ENCODE results near the gene SENP8.
"Not testable (repeated sequence)": the region's sequence is repeated elsewhere in the genome, so short reads cannot be mapped to it uniquely, and the experiment has no call there.

SENP8 gene

DNA sequence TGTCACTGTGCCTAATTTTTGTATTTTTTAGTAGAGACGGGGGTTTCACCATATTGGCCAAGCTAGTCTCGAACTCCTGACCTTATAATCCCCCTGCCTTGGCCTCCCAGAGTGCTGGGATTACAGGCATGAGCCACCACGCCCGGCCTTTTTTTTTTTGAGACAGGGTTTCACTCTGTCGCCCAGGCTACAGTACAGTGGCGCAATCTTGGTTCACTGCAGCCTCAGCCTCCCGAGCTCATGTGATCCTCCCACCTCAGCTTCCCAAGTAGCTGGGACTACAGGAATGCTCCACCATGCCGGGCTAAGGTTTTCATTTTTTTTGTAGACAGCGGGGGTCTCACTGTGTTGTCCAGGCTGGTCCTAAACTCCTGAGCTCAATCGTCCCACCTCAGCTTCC lies 53.8 kb downstream of the SENP8 start:
- H3K27me3 ChIP-seq (ENCODE audit: control insufficient read depth, insufficient read depth, low read length); H3K4me1 ChIP-seq (ENCODE audit: control insufficient read depth, low read depth, low read length): not testable (repeated sequence)

DNA sequence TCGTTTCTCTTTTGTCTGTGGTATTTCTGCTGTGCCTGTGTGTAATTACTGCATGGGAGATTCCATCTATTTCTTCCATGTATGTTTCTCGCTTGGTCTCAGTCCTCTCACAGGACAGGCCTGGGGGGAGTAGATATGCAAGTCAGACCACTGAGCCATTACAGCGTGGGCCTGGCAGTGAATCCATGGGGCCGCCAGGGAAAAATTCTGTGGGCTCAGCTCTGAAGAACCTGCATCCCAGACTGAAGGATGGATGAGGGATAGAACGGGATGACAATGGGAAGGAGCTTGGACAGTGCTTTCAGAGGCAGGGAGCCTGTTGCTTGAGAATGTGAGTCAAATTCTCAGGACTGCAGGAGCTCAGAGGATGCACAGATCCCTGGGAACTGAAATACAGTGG lies 54.6 kb downstream of the SENP8 start:
- Histone ChIP-seq H3K4me1 (ENCODE audit: control insufficient read depth, low read depth, low read length) (peaks cover 4% of the 10 kb centered on the region), H3K9me3 (ENCODE audit: control insufficient read depth, low read depth, low read length) (no peaks in the 10 kb centered on the region), H3K27ac (ENCODE audit: low read length) (no peak overlapping the region), H3K27me3 (ENCODE audit: control insufficient read depth, insufficient read depth, low read length) (no peaks in the 10 kb centered on the region), H3K36me3 (ENCODE audit: control insufficient read depth, low read depth, low read length) (no peaks in the 10 kb centered on the region), H3K4me3 (ENCODE audit: low read length) (no peak overlapping the region), H3K9ac (ENCODE audit: low read length) (no peak overlapping the region)

More for the DNA sequence above, 53.8 kb downstream of the SENP8 start:
- not testable (repeated sequence) for H3K27ac ChIP-seq (ENCODE audit: low read length); H3K4me3 ChIP-seq (ENCODE audit: low read length); H3K36me3 ChIP-seq (ENCODE audit: control insufficient read depth, low read depth, low read length); H3K9me3 ChIP-seq (ENCODE audit: control insufficient read depth, low read depth, low read length); H3K9ac ChIP-seq (ENCODE audit: low read length)

DNA sequence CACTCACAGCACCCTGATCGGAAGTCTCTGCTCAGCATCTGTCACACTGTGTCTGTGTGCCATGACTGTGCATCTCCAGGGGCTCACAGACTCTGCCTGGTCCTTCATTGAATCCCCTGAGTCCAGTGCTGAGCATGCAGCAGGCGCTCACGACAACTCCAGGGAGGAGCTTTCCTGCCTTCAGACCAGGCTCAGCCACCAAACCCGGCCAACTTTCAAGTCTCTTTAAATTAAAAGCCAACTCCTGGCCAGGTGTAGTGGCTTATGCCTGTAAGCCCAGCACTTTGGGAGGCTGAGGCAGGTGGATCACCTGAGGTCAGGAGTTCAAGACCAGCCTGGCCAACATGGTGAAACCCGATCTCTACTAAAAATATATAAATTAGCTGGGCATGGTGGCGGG lies 55.2 kb downstream of the SENP8 start:
- no peaks in the 10 kb centered on the region for H3K27me3 ChIP-seq (ENCODE audit: control insufficient read depth, insufficient read depth, low read length)
- no peak overlapping the region for H3K27ac ChIP-seq (ENCODE audit: low read length)
- H3K4me1 ChIP-seq (ENCODE audit: control insufficient read depth, low read depth, low read length) = peaks cover 3% of the 10 kb centered on the region
- H3K9me3 ChIP-seq (ENCODE audit: control insufficient read depth, low read depth, low read length) = no peaks in the 10 kb centered on the region
- H3K36me3 ChIP-seq (ENCODE audit: control insufficient read depth, low read depth, low read length) = no peaks in the 10 kb centered on the region
- no peak overlapping the region for H3K4me3 ChIP-seq (ENCODE audit: low read length)
- no peak overlapping the region for H3K9ac ChIP-seq (ENCODE audit: low read length)

DNA sequence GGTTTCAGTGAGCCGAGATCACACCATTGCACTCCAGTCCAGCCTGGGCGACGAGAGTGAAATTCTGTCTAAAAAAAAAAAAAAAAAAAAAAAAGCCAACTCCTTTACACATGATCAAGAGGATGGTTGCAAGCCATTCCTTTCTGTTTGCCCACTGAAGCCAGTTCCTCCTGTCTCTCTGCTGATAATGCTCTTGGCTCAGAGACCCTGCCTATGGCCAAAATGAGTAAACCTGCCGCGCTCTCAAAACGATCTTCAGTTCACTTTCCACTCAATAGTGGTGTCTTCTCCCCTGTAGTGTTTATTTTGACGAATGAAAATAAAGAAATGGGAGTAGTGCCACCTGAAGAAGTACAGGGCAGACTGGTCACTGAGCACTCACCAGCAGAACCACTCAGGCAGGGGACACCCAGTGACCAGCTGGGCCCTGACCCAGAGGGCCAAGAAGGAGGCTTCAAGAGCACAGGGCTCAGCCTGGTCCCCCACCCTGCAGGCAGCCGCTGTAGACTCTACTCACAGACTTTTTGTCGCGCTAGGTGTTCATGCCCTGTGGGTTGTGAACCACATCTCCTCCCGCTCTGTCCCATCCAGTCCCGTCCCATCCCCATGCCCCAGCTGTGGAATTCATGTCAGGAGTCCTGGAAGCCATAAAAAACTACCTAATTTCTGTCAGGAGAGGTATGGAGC lies 55.8 kb downstream of the SENP8 start:
- Histone ChIP-seq H3K4me3 (ENCODE audit: low read length) (no peak overlapping the region), H3K27me3 (ENCODE audit: control insufficient read depth, insufficient read depth, low read length) (no peaks in the 10 kb centered on the region), H3K27ac (ENCODE audit: low read length) (no peak overlapping the region), H3K36me3 (ENCODE audit: control insufficient read depth, low read depth, low read length) (no peaks in the 10 kb centered on the region), H3K9me3 (ENCODE audit: control insufficient read depth, low read depth, low read length) (no peaks in the 10 kb centered on the region), H3K9ac (ENCODE audit: low read length) (no peak overlapping the region), H3K4me1 (ENCODE audit: control insufficient read depth, low read depth, low read length) (no peaks in the 10 kb centered on the region)

DNA sequence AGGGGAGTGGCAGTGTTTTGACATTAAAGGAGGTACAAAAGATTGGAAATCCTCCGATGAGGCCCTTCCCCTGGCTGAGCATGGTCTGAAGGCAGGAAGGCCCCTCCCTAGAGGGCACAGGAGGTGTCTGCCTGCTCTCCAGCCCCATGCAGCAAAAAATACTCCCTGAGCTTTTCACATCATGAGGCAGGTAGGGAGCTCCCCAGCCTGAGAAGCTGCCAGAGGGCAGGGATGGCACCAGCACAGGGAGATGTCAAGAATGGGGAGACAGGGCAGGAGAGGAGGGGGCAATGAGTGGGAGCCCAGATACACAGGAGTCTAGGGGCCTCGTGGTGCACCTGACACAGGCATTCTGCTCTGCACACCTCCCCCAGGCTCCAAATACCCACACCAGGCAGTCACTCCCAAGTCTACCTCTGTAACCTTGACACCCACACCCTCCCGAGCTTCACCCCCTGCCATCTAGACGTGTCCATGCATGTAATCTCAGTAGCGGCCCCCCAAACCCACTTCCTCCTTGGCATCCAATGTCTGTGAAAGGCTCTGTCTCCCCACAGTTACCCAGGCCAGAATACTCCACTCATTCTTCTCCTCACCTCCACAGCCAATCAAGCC lies 56.5 kb downstream of the SENP8 start:
- Histone ChIP-seq H3K4me3 (ENCODE audit: low read length) (no peak overlapping the region), H3K36me3 (ENCODE audit: control insufficient read depth, low read depth, low read length) (no peaks in the 10 kb centered on the region), H3K9me3 (ENCODE audit: control insufficient read depth, low read depth, low read length) (no peaks in the 10 kb centered on the region), H3K4me1 (ENCODE audit: control insufficient read depth, low read depth, low read length) (no peaks in the 10 kb centered on the region), H3K27me3 (ENCODE audit: control insufficient read depth, insufficient read depth, low read length) (no peaks in the 10 kb centered on the region), H3K9ac (ENCODE audit: low read length) (no peak overlapping the region), H3K27ac (ENCODE audit: low read length) (no peak overlapping the region)

DNA sequence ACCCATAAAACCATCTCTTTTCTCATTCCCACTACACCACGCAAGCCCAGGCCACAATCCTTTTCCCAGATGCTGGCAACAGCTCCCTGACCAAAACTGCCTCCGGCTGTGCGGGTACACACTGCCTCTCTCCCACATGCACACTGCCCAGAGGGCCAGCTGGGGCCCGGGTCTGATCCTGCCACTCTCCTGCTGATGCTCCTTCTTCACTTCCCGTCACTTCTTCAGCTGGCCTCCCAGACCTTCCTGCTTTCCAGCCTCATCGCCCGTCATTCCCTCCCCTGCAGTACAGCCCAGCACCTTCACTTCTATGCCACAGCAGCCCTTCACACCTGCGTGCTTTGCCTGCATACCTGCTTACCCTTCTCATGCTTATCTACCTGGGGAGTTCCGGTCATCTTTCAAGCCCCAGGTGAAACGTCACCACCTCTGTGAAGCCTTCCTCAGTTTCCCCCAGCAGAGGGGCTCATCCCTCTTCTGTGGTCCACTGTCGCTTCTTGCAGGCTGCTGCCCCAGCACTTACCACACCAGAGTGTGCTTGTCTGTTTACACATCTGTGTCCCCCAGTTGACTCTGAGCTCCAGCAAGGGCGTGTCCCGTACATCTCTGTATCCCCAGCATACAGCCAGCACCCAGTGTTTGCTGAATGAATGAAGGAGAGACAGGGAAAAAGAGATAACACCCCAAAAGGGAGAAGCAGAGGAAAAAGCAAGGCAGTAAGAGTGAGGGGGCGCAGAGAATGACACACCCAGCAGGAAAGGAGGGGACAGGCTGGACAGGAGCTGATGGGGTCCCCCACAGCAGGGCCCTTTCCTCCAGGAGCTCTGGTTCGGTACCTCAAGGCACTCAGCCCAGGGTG lies 57.2 kb downstream of the SENP8 start:
- Histone ChIP-seq H3K36me3 (ENCODE audit: control insufficient read depth, low read depth, low read length) (no peaks in the 10 kb centered on the region), H3K27me3 (ENCODE audit: control insufficient read depth, insufficient read depth, low read length) (no peaks in the 10 kb centered on the region), H3K9me3 (ENCODE audit: control insufficient read depth, low read depth, low read length) (no peaks in the 10 kb centered on the region), H3K9ac (ENCODE audit: low read length) (no peak overlapping the region), H3K4me3 (ENCODE audit: low read length) (no peak overlapping the region), H3K27ac (ENCODE audit: low read length) (no peak overlapping the region), H3K4me1 (ENCODE audit: control insufficient read depth, low read depth, low read length) (no peaks in the 10 kb centered on the region)

DNA sequence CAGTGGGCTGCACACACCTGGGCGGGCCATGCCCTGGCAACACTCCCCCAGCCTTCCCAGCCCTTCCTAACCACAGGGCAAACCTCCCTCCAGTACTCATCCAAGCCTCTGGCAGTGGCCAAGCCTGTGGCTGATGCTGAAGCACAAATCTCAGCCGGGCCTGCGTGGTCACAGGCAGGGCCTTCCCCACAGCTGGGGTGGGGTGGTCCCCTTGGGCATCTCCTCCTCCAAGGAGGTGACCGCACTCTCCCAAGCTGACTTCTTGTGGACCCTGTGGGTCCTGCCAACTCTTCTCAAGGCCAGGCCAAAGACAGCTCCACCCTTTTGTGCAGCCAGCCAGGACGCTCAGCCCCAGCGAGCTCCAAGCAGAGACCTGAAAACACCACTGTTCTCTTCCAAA lies 58.0 kb downstream of the SENP8 start:
- Histone ChIP-seq H3K9me3 (ENCODE audit: control insufficient read depth, low read depth, low read length) (no peaks in the 10 kb centered on the region), H3K27me3 (ENCODE audit: control insufficient read depth, insufficient read depth, low read length) (no peaks in the 10 kb centered on the region), H3K27ac (ENCODE audit: low read length) (no peak overlapping the region), H3K9ac (ENCODE audit: low read length) (no peak overlapping the region), H3K36me3 (ENCODE audit: control insufficient read depth, low read depth, low read length) (no peaks in the 10 kb centered on the region), H3K4me3 (ENCODE audit: low read length) (no peak overlapping the region), H3K4me1 (ENCODE audit: control insufficient read depth, low read depth, low read length) (no peaks in the 10 kb centered on the region)

DNA sequence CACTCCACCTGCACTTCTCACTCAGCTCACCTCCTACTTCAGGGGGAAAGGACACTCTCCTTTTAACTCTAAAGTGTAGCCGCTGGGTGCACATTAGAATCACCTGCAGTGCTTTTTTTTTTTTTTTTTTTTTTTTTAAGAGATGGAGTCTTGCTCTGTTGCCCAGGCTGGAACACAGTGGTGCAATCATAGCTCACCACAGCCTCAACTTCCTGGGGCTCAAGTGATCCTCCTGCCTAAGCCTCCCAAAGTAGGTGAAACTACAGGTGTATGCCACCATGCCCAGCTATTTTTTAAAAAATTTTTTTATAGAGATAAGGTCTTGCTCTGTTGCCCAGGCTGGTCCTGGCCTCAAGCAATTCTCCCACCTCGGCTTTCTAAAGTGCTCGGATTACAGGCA lies 58.5 kb downstream of the SENP8 start:
- no peak overlapping the region for H3K4me3 ChIP-seq (ENCODE audit: low read length)
- H3K27me3 ChIP-seq (ENCODE audit: control insufficient read depth, insufficient read depth, low read length) = no peaks in the 10 kb centered on the region
- no peak overlapping the region for H3K27ac ChIP-seq (ENCODE audit: low read length)
- no peak overlapping the region for H3K9ac ChIP-seq (ENCODE audit: low read length)
- H3K36me3 ChIP-seq (ENCODE audit: control insufficient read depth, low read depth, low read length) = no peaks in the 10 kb centered on the region
- H3K4me1 ChIP-seq (ENCODE audit: control insufficient read depth, low read depth, low read length) = no peaks in the 10 kb centered on the region
- no peaks in the 10 kb centered on the region for H3K9me3 ChIP-seq (ENCODE audit: control insufficient read depth, low read depth, low read length)

DNA sequence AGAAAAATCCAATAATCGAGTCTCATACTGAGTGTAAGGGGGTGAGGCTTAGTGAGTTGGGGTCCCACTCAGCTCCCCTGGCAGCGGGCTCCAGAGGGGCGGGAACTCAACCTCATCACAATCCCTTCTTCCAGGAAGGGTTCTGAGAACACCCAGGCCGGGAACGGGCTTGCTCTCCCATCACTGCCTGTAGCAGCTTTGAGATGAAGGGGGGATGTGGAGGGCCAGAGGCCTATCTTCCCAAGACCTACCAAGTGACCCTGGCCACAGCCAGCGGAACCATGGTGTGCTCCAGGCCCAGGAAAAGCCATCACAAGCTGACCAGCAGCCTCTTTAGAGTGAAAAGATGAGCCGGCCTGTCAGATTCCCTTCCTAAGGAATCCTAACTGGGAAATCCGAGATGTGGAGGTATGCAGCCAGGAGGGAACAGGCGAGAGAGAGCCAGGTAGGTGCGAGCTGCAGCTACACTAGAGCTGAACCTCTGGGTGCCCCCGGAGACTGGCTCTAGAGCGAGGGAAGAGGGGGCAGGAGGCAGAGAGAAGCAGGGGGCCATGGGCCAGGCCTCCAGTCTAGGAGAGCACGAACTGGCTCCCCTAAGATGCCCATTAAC lies 60.9 kb downstream of the SENP8 start:
- no peaks in the 10 kb centered on the region for H3K9me3 ChIP-seq (ENCODE audit: control insufficient read depth, low read depth, low read length)
- no peak overlapping the region for H3K4me3 ChIP-seq (ENCODE audit: low read length)
- no peaks in the 10 kb centered on the region for H3K36me3 ChIP-seq (ENCODE audit: control insufficient read depth, low read depth, low read length)
- H3K9ac ChIP-seq (ENCODE audit: low read length) = no peak overlapping the region
- no peaks in the 10 kb centered on the region for H3K4me1 ChIP-seq (ENCODE audit: control insufficient read depth, low read depth, low read length)
- H3K27ac ChIP-seq (ENCODE audit: low read length) = no peak overlapping the region
- peaks cover 8% of the 10 kb centered on the region for H3K27me3 ChIP-seq (ENCODE audit: control insufficient read depth, insufficient read depth, low read length)

DNA sequence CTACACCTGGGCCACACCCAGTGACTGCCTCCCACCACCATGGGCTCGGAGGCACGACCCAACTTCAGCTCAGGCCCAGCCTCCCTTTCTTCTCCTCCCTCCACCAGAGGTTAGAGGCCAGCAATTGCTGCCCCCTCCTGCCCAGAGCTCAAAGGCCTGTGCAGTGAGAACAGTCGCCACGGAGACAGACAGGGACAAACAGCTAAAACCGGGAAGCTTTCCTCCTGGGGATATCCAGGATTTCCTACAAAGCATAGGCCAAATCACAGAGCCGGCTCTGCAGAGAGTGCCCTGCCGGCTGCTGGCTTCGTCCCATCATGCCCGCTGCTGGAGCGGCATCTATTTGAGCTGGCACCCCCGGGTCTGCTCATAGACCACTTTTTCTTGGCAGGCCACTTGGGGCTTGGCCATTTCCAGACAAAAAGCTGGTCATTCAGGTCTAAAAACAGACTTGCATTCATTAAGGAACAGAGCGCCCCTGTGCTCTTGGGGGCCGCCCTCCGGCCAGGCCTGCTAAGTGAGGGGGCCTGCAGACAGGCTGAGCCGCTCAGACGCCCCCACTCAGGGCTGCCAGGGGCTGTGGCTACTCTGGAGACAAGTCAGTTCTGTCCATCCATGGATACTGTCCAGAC lies 61.9 kb downstream of the SENP8 start:
- H3K4me1 ChIP-seq (ENCODE audit: control insufficient read depth, low read depth, low read length) = peaks cover 3% of the 10 kb centered on the region
- H3K36me3 ChIP-seq (ENCODE audit: control insufficient read depth, low read depth, low read length) = no peaks in the 10 kb centered on the region
- H3K27ac ChIP-seq (ENCODE audit: low read length) = no peak overlapping the region
- H3K9me3 ChIP-seq (ENCODE audit: control insufficient read depth, low read depth, low read length) = no peaks in the 10 kb centered on the region
- H3K9ac ChIP-seq (ENCODE audit: low read length) = no peak overlapping the region
- H3K4me3 ChIP-seq (ENCODE audit: low read length) = no peak overlapping the region
- peaks cover 18% of the 10 kb centered on the region for H3K27me3 ChIP-seq (ENCODE audit: control insufficient read depth, insufficient read depth, low read length)

DNA sequence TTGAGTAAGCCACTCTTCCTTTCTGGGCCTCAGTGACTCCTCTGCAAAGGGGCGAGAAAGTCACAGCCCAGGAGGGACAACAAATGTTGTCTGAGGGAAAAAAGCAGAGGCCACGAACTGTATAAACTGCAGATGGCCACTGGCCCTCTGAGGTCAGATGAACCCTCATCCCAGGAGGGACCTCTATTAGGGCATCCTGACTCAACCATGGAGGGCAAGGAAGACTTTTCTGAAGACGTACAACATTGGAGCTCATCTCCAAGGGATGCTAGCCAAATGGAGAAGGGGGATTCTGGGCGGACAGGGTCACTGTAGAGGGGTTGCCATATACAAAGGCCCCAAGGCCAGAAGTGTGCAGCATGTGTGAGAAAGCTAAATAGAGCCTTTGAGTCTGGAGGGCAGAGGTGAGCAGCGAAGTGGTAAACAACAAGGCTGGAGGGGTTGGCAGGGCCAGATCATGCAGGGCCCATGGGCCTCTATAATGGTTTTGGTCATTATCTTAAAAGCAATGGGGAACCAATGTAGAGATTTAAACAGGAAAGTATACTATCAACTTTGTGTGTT lies 62.6 kb downstream of the SENP8 start:
- no peaks in the 10 kb centered on the region for H3K36me3 ChIP-seq (ENCODE audit: control insufficient read depth, low read depth, low read length)
- H3K4me3 ChIP-seq (ENCODE audit: low read length) = no peak overlapping the region
- peaks cover 3% of the 10 kb centered on the region for H3K4me1 ChIP-seq (ENCODE audit: control insufficient read depth, low read depth, low read length)
- no peak overlapping the region for H3K9ac ChIP-seq (ENCODE audit: low read length)
- H3K27ac ChIP-seq (ENCODE audit: low read length) = no peak overlapping the region
- no peaks in the 10 kb centered on the region for H3K9me3 ChIP-seq (ENCODE audit: control insufficient read depth, low read depth, low read length)
- H3K27me3 ChIP-seq (ENCODE audit: control insufficient read depth, insufficient read depth, low read length) = peaks cover 24% of the 10 kb centered on the region

Measured in iPS-18a (cell line).